ENCODE results near the gene MUC21. TPM values are rescaled to one million over a fixed set of nuclear protein-coding genes. Genes with fewer than 3 reads are reported as not detected.

Gene MUC21
- total RNA-seq, 1 donor from 2014 or later, result 207 TPM

DNA sequence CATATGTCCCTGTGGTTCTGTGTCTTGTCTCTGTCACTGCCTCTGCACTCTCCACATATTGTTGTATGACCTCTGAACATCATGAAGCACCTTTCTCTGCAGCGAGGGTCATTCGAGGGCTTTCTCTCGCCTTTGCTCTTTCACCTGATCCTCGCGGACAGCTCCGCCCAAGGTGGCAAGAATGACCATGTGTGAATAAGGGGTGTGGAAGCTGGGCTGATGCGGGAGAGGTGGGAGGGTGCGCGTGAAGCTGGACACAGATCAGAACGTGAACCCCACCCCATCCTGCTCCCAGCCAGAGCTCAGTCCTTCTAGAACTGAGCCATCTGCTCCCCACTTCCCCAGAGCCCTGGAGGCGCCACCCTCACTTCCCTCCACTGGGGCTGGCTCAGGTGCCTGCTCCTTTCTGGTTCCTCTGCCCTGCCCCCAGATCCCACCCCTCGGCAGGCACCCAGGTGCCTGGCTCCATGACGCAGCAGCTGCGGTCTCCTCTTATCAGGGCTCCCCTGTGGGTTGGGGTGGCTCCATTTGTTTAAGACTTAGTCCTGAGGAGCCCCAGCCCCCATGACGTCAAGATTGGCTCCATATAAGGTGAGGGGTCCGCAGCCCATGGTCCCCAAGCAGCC lies 43.0 kb upstream of the MUC21 start, which contains the start of gene MUCL3:
TSS of gene MUCL3 (plus strand) at position 613 of the 626 bp plus-strand sequence. CDS start 27 bp downstream, outside the sequence.
- no peaks in the 10 kb centered on the region for H3K36me3 ChIP-seq
- DNase-seq (ENCODE audit: extremely low spot score in 2 of 2), result no peak
- H3K27me3 ChIP-seq, result no peaks in the 10 kb centered on the region
- peaks cover 20% of the 10 kb centered on the region for H3K4me1 ChIP-seq
- intact Hi-C loops (cut with DNase I), result no loop called here
- no peak for TF ChIP-seq POLR2AphosphoS5 (IDR thresholded peaks at IDR 0.05; ENCODE audit: insufficient read depth in 1 of 2, low read depth in 1 of 2)
- TF ChIP-seq, protein P1, sequence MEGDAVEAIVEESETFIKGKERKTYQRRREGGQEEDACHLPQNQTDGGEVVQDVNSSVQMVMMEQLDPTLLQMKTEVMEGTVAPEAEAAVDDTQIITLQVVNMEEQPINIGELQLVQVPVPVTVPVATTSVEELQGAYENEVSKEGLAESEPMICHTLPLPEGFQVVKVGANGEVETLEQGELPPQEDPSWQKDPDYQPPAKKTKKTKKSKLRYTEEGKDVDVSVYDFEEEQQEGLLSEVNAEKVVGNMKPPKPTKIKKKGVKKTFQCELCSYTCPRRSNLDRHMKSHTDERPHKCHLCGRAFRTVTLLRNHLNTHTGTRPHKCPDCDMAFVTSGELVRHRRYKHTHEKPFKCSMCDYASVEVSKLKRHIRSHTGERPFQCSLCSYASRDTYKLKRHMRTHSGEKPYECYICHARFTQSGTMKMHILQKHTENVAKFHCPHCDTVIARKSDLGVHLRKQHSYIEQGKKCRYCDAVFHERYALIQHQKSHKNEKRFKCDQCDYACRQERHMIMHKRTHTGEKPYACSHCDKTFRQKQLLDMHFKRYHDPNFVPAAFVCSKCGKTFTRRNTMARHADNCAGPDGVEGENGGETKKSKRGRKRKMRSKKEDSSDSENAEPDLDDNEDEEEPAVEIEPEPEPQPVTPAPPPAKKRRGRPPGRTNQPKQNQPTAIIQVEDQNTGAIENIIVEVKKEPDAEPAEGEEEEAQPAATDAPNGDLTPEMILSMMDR (IDR thresholded peaks at IDR 0.05), result no peak
- no peak for TF ChIP-seq POLR2A (IDR thresholded peaks at IDR 0.05)
- no peak within 1 kb of the TSS for H3K4me3 ChIP-seq
- no peaks in the 10 kb centered on the region for H3K9me3 ChIP-seq
- H3K27ac ChIP-seq, result no peak within 1 kb of the TSS

DNA sequence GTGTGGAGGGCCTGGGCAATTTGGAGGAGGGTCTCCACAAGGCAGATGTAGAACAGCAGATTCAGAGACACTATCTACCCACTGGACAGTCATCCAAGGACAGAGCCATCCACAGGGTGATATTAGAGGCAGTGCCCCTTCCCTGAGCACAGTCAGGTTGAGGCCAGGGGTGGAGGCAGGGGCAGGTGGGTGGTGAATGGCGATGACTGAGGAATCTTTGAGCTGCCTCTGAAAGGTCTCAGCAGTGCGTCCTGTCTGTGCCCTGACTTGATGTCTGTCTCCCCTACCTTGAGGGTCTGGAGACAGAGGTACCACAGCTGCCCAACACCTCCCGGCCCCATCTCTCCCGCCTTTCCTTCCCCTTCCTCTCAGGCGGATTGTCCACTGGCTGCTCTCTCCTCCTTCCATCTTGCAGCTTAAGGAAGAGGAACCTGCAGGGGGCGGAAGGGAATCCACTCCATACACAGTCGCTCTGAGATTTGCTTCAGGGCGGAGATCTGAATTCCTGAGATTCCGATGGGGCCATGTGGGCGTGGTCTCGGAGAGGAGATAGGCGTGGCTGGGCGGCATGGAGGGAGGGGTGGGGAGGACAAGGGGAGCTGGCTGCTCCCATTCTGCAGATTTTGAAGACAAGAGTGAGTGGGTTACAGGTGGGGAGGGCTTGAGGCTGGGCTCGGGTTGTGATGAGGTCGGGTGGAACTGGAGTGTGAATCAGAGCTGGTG lies 41.0 kb upstream of the MUC21 start:
- Histone ChIP-seq H3K36me3 (no peaks in the 10 kb centered on the region), H3K4me1 (peaks cover 20% of the 10 kb centered on the region), H3K27me3 (no peaks in the 10 kb centered on the region), H3K27ac (no peak overlapping the region), H3K4me3 (no peak overlapping the region), H3K9me3 (no peaks in the 10 kb centered on the region)
- TF ChIP-seq POLR2A (IDR thresholded peaks at IDR 0.05) (no peak), POLR2AphosphoS5 (IDR thresholded peaks at IDR 0.05; ENCODE audit: insufficient read depth in 1 of 2, low read depth in 1 of 2) (no peak)
- intact Hi-C loops (cut with DNase I), result no loop called here
- no peak for DNase-seq (ENCODE audit: extremely low spot score in 2 of 2)

DNA sequence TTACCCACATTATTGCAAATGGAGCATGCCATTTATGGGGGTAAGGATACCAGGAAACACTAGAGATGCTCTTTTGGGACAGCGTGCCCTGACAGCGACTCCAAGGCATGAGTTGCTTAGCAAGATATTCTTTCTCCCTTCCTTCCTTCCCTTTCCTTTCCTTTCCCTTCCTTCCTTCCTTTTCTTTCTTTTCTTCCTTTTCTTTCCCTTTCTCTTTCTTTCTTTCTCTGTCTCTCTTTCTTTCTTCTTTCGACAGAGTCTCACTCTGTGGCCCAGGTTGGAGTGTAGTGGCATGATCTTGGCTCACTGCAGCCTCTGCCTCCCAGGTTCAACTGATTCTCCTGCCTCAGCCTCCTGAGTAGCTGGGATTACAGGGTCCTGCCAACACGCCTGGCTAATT lies 39.5 kb upstream of the MUC21 start:
- Histone ChIP-seq H3K9me3 (no peaks in the 10 kb centered on the region), H3K36me3 (no peaks in the 10 kb centered on the region), H3K27me3 (no peaks in the 10 kb centered on the region), H3K27ac (no peak overlapping the region), H3K4me1 (peaks cover 9% of the 10 kb centered on the region), H3K4me3 (no peak overlapping the region)
- DNase-seq (ENCODE audit: extremely low spot score in 2 of 2), result no peak
- intact Hi-C loops (cut with DNase I), result no loop called here
- TF ChIP-seq, protein P1 (IDR thresholded peaks at IDR 0.05), result no peak
- TF ChIP-seq POLR2A (IDR thresholded peaks at IDR 0.05) (no peak), POLR2AphosphoS5 (IDR thresholded peaks at IDR 0.05; ENCODE audit: insufficient read depth in 1 of 2, low read depth in 1 of 2) (no peak)

DNA sequence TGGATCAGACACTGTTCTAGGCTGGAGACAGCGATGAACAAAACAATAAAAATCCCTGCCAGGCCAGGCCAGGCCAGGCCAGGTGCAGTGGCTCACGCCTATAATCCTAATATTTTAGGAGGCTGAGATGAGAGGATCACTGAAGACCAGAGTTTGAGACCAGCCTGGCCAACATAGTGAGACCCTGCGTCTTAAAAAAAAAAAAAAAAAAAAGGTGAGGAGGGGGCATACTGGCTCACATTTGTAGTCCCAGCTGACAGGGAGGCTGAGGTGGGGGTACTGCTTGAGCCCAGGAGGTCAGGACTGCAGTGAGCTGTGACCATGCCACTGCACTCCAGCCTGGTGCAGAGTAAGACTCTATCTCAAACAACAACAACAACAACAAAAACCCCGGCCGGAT lies 38.2 kb upstream of the MUC21 start:
- Histone ChIP-seq H3K9me3 (no peaks in the 10 kb centered on the region), H3K36me3 (no peaks in the 10 kb centered on the region), H3K4me1 (no peaks in the 10 kb centered on the region), H3K27me3 (no peaks in the 10 kb centered on the region), H3K27ac (no peak overlapping the region), H3K4me3 (no peak overlapping the region)
- TF ChIP-seq, protein P1 (IDR thresholded peaks at IDR 0.05), result no peak
- TF ChIP-seq POLR2A (IDR thresholded peaks at IDR 0.05) (no peak), POLR2AphosphoS5 (IDR thresholded peaks at IDR 0.05; ENCODE audit: insufficient read depth in 1 of 2, low read depth in 1 of 2) (no peak)
- intact Hi-C loops (cut with DNase I), result no loop called here
- no peak for DNase-seq (ENCODE audit: extremely low spot score in 2 of 2)

DNA sequence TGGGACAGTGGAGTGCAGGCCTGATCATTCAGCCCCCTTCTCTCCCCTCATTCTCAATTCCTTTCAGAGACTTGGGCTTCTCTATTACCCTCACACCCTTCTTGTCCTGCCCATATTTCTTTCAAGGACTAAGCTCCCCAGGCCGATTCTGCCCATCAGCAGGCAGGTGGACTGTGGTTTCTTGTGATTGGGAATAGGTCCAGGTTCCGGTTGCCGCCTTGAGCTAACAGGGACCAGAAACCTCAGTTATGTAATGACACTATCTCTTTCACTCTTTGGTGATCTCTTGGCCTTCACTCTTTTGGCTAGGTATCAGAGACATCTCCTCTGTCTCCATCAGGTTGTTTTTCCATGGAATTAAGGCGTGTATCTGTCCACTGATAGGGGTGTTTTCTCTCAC lies 36.3 kb upstream of the MUC21 start:
- no peaks in the 10 kb centered on the region for H3K4me1 ChIP-seq
- TF ChIP-seq, protein P1 (IDR thresholded peaks at IDR 0.05), result no peak
- TF ChIP-seq POLR2A (IDR thresholded peaks at IDR 0.05), result no peak
- H3K27ac ChIP-seq, result no peak overlapping the region
- no peaks in the 10 kb centered on the region for H3K36me3 ChIP-seq
- H3K27me3 ChIP-seq, result no peaks in the 10 kb centered on the region
- DNase-seq (ENCODE audit: extremely low spot score in 2 of 2), result no peak
- H3K9me3 ChIP-seq, result no peaks in the 10 kb centered on the region
- no peak overlapping the region for H3K4me3 ChIP-seq
- intact Hi-C loops (cut with DNase I), result no loop called here

Data from vagina (tissue), 2 donors.